HCT116 (cell line): ENCODE data around the gene OPHN1. TPM values are rescaled to one million over a fixed set of nuclear protein-coding genes. Genes with fewer than 3 reads are reported as not detected.

Experiments used
- ATAC-seq: fragments of 200-7000 bp; cut with Tn5 transposase; 2 replicates; pipeline ENCODE4 v1.9.1; 2020; ENCODE audit warnings: mild to moderate bottlenecking, moderate library complexity
- BruUV-seq: library from RNA; stranded (reverse); fragments of 400-500 nt; replicated peaks from 2 replicates; lab custom pipeline; 2021; lab: Mats Ljungman, UMichigan
- CTCF ChIA-PET: fragments of 300-600 bp; sonication (Branson Sonifier 250); formaldehyde crosslinking; loops from one replicate; lab custom pipeline; 2021; ENCODE audit warnings: antibody characterized with exemption; lab: Charles Lee
- POLR2A ChIA-PET: fragments of 300-600, 350-600 bp; sonication (Branson Sonifier 250); formaldehyde crosslinking; loops from one replicate; lab custom pipeline; 2021; ENCODE audit warnings: antibody characterized with exemption; lab: Charles Lee
- RAD21 ChIA-PET, 2 experiments: fragments of 300-600 bp; sonication (Branson Sonifier 250); formaldehyde crosslinking; loops; one replicate each; lab custom pipeline; 2023; ENCODE audit warnings: low total read pairs in 2 of 2; ENCODE audit not compliant: uncharacterized antibody in 2 of 2, unreplicated experiment in 2 of 2, low non-redundant PET in 1 of 2; lab: Charles Lee
- DNase-seq: peaks from one replicate; pipeline ENCODE4 v3.0.0-alpha.2; 2010; ENCODE audit warnings: low read depth, low spot score
- H2AFZ ChIP-seq: fragments of 200-600 bp; shearing (Covaris generic), sonication (generic); 2 replicates; pipeline ENCODE4 v1.6.1; 2017; ENCODE audit warnings: low read depth, mixed run types, mixed read lengths, antibody characterized with exemption, low read length; ENCODE audit not compliant: poor library complexity, severe bottlenecking
- H3K27ac ChIP-seq: 2 replicates; pipeline ENCODE4 v1.5.1; 2012; ENCODE audit warnings: low read depth, low read length
- H3K27me3 ChIP-seq: fragments of 200-600 bp; sonication (generic); 2 replicates; pipeline ENCODE4 v1.6.1; 2016; ENCODE audit warnings: mixed run types, low read length, mixed read lengths; ENCODE audit not compliant: insufficient read depth
- H3K36me3 ChIP-seq, 2 experiments: fragments of 200-500 bp in 1 of 2; fragments of 200-600 bp in 1 of 2; sonication (Bioruptor generic) in 1 of 2; sonication (generic) in 1 of 2; 2 replicates each; pipeline versions ENCODE4 v1.5.1 to v1.6.1; 2014 to 2016; ENCODE audit warnings: low read length in 2 of 2, inconsistent platforms in 1 of 2, mixed read lengths in 1 of 2, mixed run types in 1 of 2; ENCODE audit not compliant: insufficient read depth in 2 of 2, control insufficient read depth in 1 of 2
- H3K4me1 ChIP-seq, 2 experiments: fragments of 200-600 bp in 1 of 2; sonication (generic) in 1 of 2; 2 replicates each; pipeline versions ENCODE4 v1.5.1 to v1.6.1; 2012 to 2017; ENCODE audit warnings: low read length in 2 of 2, inconsistent platforms in 1 of 2, mild to moderate bottlenecking in 1 of 2, mixed read lengths in 1 of 2, mixed run types in 1 of 2, moderate library complexity in 1 of 2; ENCODE audit not compliant: insufficient read depth in 2 of 2, control insufficient read depth in 1 of 2
- H3K4me2 ChIP-seq: fragments of 200-600 bp; sonication (generic); 2 replicates; pipeline ENCODE4 v1.6.1; 2017; ENCODE audit warnings: mixed run types, low read length, mixed read lengths
- H3K4me3 ChIP-seq, 2 experiments: fragments of 200-600 bp in 1 of 2; sonication (generic) in 1 of 2; replicated peaks in 1 of 2; 2 replicates each; pipeline ENCODE4 v1.5.1; 2011 to 2016; ENCODE audit warnings: low read length in 2 of 2, control low read depth in 1 of 2, low read depth in 1 of 2, mild to moderate bottlenecking in 1 of 2, mixed read lengths in 1 of 2, mixed run types in 1 of 2
- H3K79me2 ChIP-seq: fragments of 200-600 bp; sonication (generic); 2 replicates; pipeline ENCODE4 v1.6.1; 2017; ENCODE audit warnings: mild to moderate bottlenecking, mixed run types, low read length, moderate library complexity, mixed read lengths; ENCODE audit not compliant: insufficient read depth
- H3K9ac ChIP-seq: fragments of 200-600 bp; sonication (generic); 2 replicates; pipeline ENCODE4 v1.6.1; 2016; ENCODE audit warnings: low read length, mixed read lengths
- H3K9me2 ChIP-seq: fragments of 200-600 bp; sonication (generic), shearing (Covaris generic); 2 replicates; pipeline ENCODE4 v1.6.1; 2017; ENCODE audit warnings: mixed run types, mild to moderate bottlenecking, moderate library complexity; ENCODE audit not compliant: insufficient read depth
- H3K9me3 ChIP-seq, 2 experiments: fragments of 200-500 bp in 1 of 2; fragments of 200-600 bp in 1 of 2; sonication (Bioruptor generic) in 1 of 2; sonication (generic) in 1 of 2; 2 replicates each; pipeline ENCODE4 v1.6.1; 2014 to 2017; ENCODE audit warnings: low read length in 2 of 2, mixed read lengths in 2 of 2, inconsistent platforms in 1 of 2, low read depth in 1 of 2, mild to moderate bottlenecking in 1 of 2, mixed run types in 1 of 2, moderate library complexity in 1 of 2; ENCODE audit not compliant: control insufficient read depth in 1 of 2, insufficient read depth in 1 of 2
- H4K20me1 ChIP-seq: fragments of 200-600 bp; sonication (generic), shearing (Covaris generic); 2 replicates; pipeline ENCODE4 v1.6.1; 2017; ENCODE audit warnings: mixed run types, mild to moderate bottlenecking, moderate library complexity; ENCODE audit not compliant: insufficient read depth
- CEBPB ChIP-seq: IDR thresholded peaks from 2 replicates; pipeline ENCODE4 v1.6.1; 2012; ENCODE audit warnings: low read depth
- EGR1 ChIP-seq: IDR thresholded peaks from 2 replicates; pipeline ENCODE4 v1.6.1; 2012; ENCODE audit warnings: low read depth
- EZH2 ChIP-seq: fragments of 200-600 bp; sonication (generic); IDR thresholded peaks from 2 replicates; pipeline ENCODE4 v1.6.1; 2017; ENCODE audit warnings: antibody characterized with exemption, mixed run types
- FOSL1 ChIP-seq: IDR thresholded peaks from 2 replicates; pipeline ENCODE4 v1.6.1; 2012; ENCODE audit warnings: low read depth
- JUND ChIP-seq: IDR thresholded peaks from 2 replicates; pipeline ENCODE4 v1.6.1; 2012
- POLR2AphosphoS5 ChIP-seq: IDR thresholded peaks from 2 replicates; pipeline ENCODE4 v1.6.1; 2011; ENCODE audit warnings: mild to moderate bottlenecking, low read depth, low read length, moderate library complexity
- RAD21 ChIP-seq: IDR thresholded peaks from 2 replicates; pipeline ENCODE4 v1.6.1; 2012; ENCODE audit warnings: low read depth, mild to moderate bottlenecking
- SP1 ChIP-seq: IDR thresholded peaks from 2 replicates; pipeline ENCODE4 v1.6.1; 2012; ENCODE audit warnings: low read depth
- SRF ChIP-seq: IDR thresholded peaks from 2 replicates; pipeline ENCODE4 v1.6.1; 2012; ENCODE audit warnings: low read depth
- TCF7L2 ChIP-seq: IDR thresholded peaks from 2 replicates; pipeline ENCODE4 v1.7.0; 2011; ENCODE audit warnings: borderline replicate concordance, inconsistent platforms; ENCODE audit not compliant: insufficient read depth, insufficient read length; ENCODE audit errors: extremely low read depth
- YY1 ChIP-seq: IDR thresholded peaks from 2 replicates; pipeline ENCODE4 v1.6.1; 2011; ENCODE audit warnings: low read length, low read depth, moderate library complexity, mild to moderate bottlenecking; ENCODE audit not compliant: insufficient replicate concordance; ENCODE audit errors: extremely low read depth
- ZBTB33 ChIP-seq: IDR thresholded peaks from 2 replicates; pipeline ENCODE4 v1.6.1; 2011; ENCODE audit warnings: mild to moderate bottlenecking, low read length, moderate library complexity; ENCODE audit not compliant: insufficient replicate concordance; ENCODE audit errors: extremely low read depth
- ZFX ChIP-seq: fragments of 450-650 bp; IDR thresholded peaks from 2 replicates; pipeline ENCODE4 v1.6.1; 2017
- ZNF274 ChIP-seq: fragments of 200-500 bp; sonication (Bioruptor generic); IDR thresholded peaks from 2 replicates; pipeline ENCODE4 v1.6.1; 2014; ENCODE audit warnings: mild to moderate bottlenecking, low read depth, low read length, inconsistent platforms
- intact Hi-C: fragments of 100-400 bp; cut with micrococcal nuclease; formaldehyde crosslinking; loops from 2 replicates; pipeline ENCODE4 v1.10.0; 2022
- total RNA-seq: library from RNA; stranded (reverse); gene quantifications from one replicate; pipeline ENCODE4 v1.2.1, GENCODE V29; 2021; ENCODE audit not compliant: unreplicated experiment
- TF ChIP-seq, protein P1 (sequence below): IDR thresholded peaks from 2 replicates; pipeline ENCODE4 v1.6.1; 2012; ENCODE audit warnings: low read depth
- TF ChIP-seq, protein P2 (sequence below): IDR thresholded peaks from 2 replicates; pipeline ENCODE4 v1.6.1; 2012

Gene OPHN1
- total RNA-seq, 1 experiment from 2014 or later = 2.9 TPM

- no peak for ATAC-seq
- intact Hi-C loops = no loop called here
- Histone ChIP-seq H3K4me2 (peak overlapping the region; percentile 46), H3K9me2 (no peaks in the 10 kb centered on the region), H3K27me3 (no peaks in the 10 kb centered on the region), H3K4me3 (no peak overlapping the region), H3K4me1 (peaks cover 3 to 9% of the 10 kb centered on the region in 2 experiments; a peak in 3 of 4 replicates), H4K20me1 (no peaks in the 10 kb centered on the region), H3K9ac (no peak overlapping the region), H3K9me3 (no peaks in the 10 kb centered on the region), H2AFZ (no peak overlapping the region), H3K79me2 (no peaks in the 10 kb centered on the region), H3K36me3 (no peaks in the 10 kb centered on the region), H3K27ac (peak overlapping the region; percentile 26; the same call in 1 of the 2 replicates)
- no TSS peak for BruUV-seq
- TF ChIP-seq SP1 (peak; percentile 24; the same call in 1 of the 2 replicates), YY1 (no peak), ZNF274 (no peak), SRF (no peak), ZFX (no peak), ZBTB33 (no peak), FOSL1 (peak; percentile 26; the same call in 1 of the 2 replicates), EGR1 (no peak), CEBPB (peak; percentile 55; the same call in 1 of the 2 replicates), EZH2 (no peak), JUND (peak; percentile 40; the same call in 1 of the 2 replicates), POLR2AphosphoS5 (no peak), RAD21 (no peak), TCF7L2 (no peak)
- TF ChIP-seq, protein P1, sequence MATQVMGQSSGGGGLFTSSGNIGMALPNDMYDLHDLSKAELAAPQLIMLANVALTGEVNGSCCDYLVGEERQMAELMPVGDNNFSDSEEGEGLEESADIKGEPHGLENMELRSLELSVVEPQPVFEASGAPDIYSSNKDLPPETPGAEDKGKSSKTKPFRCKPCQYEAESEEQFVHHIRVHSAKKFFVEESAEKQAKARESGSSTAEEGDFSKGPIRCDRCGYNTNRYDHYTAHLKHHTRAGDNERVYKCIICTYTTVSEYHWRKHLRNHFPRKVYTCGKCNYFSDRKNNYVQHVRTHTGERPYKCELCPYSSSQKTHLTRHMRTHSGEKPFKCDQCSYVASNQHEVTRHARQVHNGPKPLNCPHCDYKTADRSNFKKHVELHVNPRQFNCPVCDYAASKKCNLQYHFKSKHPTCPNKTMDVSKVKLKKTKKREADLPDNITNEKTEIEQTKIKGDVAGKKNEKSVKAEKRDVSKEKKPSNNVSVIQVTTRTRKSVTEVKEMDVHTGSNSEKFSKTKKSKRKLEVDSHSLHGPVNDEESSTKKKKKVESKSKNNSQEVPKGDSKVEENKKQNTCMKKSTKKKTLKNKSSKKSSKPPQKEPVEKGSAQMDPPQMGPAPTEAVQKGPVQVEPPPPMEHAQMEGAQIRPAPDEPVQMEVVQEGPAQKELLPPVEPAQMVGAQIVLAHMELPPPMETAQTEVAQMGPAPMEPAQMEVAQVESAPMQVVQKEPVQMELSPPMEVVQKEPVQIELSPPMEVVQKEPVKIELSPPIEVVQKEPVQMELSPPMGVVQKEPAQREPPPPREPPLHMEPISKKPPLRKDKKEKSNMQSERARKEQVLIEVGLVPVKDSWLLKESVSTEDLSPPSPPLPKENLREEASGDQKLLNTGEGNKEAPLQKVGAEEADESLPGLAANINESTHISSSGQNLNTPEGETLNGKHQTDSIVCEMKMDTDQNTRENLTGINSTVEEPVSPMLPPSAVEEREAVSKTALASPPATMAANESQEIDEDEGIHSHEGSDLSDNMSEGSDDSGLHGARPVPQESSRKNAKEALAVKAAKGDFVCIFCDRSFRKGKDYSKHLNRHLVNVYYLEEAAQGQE = no peak
- TF ChIP-seq, protein P2, sequence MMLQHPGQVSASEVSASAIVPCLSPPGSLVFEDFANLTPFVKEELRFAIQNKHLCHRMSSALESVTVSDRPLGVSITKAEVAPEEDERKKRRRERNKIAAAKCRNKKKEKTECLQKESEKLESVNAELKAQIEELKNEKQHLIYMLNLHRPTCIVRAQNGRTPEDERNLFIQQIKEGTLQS = no peak
- DNase-seq = peak; percentile 12
- POLR2A ChIA-PET = no interaction called here
- CTCF ChIA-PET = no interaction called here
- RAD21 ChIA-PET = no interaction called here
These were observed 125.5 kb downstream of the OPHN1 start for GRCh38 chrX:68307769-68308168.
